Neural progenitor cell (in vitro differentiated cells): Measurements from ENCODE around the gene KY.

Experiments used
- CTCF ChIP-seq: fragments of 200-600 bp; sonication (generic); IDR thresholded peaks from 2 replicates; pipeline ENCODE4 v1.5.1; 2017; ENCODE audit warnings: antibody characterized with exemption, mild to moderate bottlenecking
- EZH2 ChIP-seq: fragments of 200-600 bp; sonication (generic); IDR thresholded peaks from 2 replicates; pipeline ENCODE4 v1.6.1; 2017; ENCODE audit warnings: antibody characterized with exemption, mild to moderate bottlenecking, moderate library complexity

- TF ChIP-seq CTCF: no peak
- TF ChIP-seq EZH2: no peak
Measured at GRCh38 chr3:134681522-134681900, 30.7 kb upstream of the KY start.
